Prostate gland (tissue), 2 donors: ENCODE results near the gene CCDC13.
A peak's percentile ranks its signal among the peaks of the same experiment; 100 is the strongest.

Source experiments
- POLR2A ChIP-seq: fragments of 450-650 bp; IDR thresholded peaks from one replicate; pipeline ENCODE4 v1.6.1; 2016; ENCODE audit warnings: antibody characterized with exemption, mild to moderate bottlenecking
- POLR2AphosphoS5 ChIP-seq: sonication (generic); formaldehyde crosslinking; IDR thresholded peaks from one replicate; pipeline ENCODE4 v1.6.1; 2017; ENCODE audit warnings: antibody characterized with exemption
- TF ChIP-seq, protein P1 (sequence below), 4 experiments: fragments of 200-600 bp in 2 of 4; fragments of 450-650 bp in 2 of 4; sonication (generic) in 2 of 4; IDR thresholded peaks; 1 replicate in 3 of 4; 2 replicates in 1 of 4; pipeline ENCODE4 v1.5.1; 2016 to 2019; ENCODE audit warnings: antibody characterized with exemption in 4 of 4, mild to moderate bottlenecking in 2 of 4, moderate library complexity in 2 of 4

GRCh38 chr3:42746455-42747450 is 26.3 kb downstream of the CCDC13 start:
- TF ChIP-seq, protein P1, sequence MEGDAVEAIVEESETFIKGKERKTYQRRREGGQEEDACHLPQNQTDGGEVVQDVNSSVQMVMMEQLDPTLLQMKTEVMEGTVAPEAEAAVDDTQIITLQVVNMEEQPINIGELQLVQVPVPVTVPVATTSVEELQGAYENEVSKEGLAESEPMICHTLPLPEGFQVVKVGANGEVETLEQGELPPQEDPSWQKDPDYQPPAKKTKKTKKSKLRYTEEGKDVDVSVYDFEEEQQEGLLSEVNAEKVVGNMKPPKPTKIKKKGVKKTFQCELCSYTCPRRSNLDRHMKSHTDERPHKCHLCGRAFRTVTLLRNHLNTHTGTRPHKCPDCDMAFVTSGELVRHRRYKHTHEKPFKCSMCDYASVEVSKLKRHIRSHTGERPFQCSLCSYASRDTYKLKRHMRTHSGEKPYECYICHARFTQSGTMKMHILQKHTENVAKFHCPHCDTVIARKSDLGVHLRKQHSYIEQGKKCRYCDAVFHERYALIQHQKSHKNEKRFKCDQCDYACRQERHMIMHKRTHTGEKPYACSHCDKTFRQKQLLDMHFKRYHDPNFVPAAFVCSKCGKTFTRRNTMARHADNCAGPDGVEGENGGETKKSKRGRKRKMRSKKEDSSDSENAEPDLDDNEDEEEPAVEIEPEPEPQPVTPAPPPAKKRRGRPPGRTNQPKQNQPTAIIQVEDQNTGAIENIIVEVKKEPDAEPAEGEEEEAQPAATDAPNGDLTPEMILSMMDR (IDR thresholded peaks at IDR 0.05), result no peak
- TF ChIP-seq POLR2A (no peak), POLR2AphosphoS5 (peak; percentile 89)
